H7 (cell line): ENCODE measurements around the gene CPNE6. TPM values are rescaled to one million over a fixed set of nuclear protein-coding genes. Genes with fewer than 3 reads are reported as not detected.
A peak's percentile ranks its signal among the peaks of the same experiment; 100 is the strongest.

Experiments
- DNase-seq: peaks from one replicate; pipeline ENCODE4 v3.0.0; 2012
- H3K27me3 ChIP-seq: 2 replicates; pipeline ENCODE4 v1.6.0; 2011; ENCODE audit warnings: mild to moderate bottlenecking, low read length; ENCODE audit not compliant: control insufficient read depth, insufficient read depth
- H3K36me3 ChIP-seq: replicated peaks from 2 replicates; pipeline ENCODE4 v1.5.1; 2011; ENCODE audit warnings: low read length; ENCODE audit not compliant: control insufficient read depth, insufficient read depth
- H3K4me3 ChIP-seq: 2 replicates; pipeline ENCODE4 v1.5.1; 2011; ENCODE audit warnings: low read depth, mild to moderate bottlenecking, control low read depth, low read length, moderate library complexity; ENCODE audit not compliant: insufficient read depth
- total RNA-seq: library from RNA; depleted of rRNA; stranded (reverse); fragments of >200 nt; shearing (Covaris generic); gene quantifications from 2 replicates; pipeline ENCODE4 v1.2.3, GENCODE V29; 2014

The CPNE6 gene
- total RNA-seq, 1 experiment from 2014 or later, result not detected

DNA sequence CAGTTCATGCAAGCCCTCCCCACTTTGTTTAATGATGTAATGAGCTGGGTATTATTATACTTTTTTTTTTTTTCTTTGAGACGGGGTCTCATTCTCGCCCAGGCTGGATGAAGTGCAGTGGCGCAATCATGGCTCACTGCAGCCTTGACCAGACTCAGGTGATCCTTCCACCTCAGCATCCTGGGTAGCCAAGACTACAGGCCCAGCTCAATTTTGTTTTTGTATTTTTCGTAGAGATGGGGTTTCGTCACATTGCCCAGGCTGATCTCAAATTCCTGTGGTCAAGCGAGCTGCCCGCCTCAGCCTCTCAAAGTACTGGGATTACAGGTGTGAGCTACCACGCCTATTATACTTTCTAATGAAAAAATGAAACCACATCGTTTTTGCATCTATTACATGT lies 38.7 kb downstream of the CPNE6 start:
- DNase-seq, result no peak
- Histone ChIP-seq H3K4me3 (no peak overlapping the region), H3K36me3 (no peaks in the 10 kb centered on the region), H3K27me3 (no peaks in the 10 kb centered on the region)

DNA sequence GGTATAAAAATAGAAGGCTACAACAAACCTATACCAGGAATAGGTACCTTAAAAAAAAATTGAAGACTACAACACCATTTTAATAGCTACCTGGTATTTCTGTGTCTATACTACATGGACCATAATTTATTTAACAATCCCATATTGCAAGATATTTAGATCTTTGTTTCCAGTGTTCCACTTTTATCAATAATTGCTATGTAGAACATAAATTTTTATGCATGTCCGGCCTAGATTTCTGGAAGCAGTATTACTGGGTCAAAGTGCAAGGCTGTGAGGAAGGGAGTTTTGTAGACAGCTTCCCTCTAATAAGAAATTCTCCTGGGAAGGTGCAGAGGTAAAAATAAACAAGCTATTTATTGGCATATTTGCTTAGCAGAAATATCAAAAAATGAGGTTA lies 39.2 kb downstream of the CPNE6 start:
- no peak for DNase-seq

DNA sequence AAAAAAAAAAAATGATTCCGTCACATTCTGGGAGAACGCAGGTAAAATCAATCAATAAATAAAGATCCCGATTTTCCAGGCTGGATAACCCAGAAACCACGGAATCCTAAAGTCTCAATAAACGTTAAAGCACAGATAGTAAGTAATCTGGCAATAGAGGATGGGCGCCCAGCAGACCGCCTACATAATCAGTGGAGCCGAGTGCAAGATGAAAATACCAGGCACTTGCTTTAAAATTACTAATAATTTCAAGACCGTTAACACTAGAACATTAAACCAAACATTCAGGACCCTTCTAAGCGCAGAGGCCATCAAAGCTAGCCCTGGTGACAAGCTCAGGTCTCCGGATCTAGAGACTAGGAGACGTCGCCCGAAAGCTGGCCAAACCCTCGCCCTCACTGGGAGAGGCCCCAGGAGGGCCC lies 42.0 kb downstream of the CPNE6 start:
- Histone ChIP-seq H3K27me3 (no peaks in the 10 kb centered on the region), H3K4me3 (peak overlapping the region; percentile 86)
- no peak for DNase-seq

More for the DNA sequence above, 39.2 kb downstream of the CPNE6 start:
- Histone ChIP-seq H3K27me3 (no peaks in the 10 kb centered on the region), H3K36me3 (no peaks in the 10 kb centered on the region), H3K4me3 (no peak overlapping the region)

DNA sequence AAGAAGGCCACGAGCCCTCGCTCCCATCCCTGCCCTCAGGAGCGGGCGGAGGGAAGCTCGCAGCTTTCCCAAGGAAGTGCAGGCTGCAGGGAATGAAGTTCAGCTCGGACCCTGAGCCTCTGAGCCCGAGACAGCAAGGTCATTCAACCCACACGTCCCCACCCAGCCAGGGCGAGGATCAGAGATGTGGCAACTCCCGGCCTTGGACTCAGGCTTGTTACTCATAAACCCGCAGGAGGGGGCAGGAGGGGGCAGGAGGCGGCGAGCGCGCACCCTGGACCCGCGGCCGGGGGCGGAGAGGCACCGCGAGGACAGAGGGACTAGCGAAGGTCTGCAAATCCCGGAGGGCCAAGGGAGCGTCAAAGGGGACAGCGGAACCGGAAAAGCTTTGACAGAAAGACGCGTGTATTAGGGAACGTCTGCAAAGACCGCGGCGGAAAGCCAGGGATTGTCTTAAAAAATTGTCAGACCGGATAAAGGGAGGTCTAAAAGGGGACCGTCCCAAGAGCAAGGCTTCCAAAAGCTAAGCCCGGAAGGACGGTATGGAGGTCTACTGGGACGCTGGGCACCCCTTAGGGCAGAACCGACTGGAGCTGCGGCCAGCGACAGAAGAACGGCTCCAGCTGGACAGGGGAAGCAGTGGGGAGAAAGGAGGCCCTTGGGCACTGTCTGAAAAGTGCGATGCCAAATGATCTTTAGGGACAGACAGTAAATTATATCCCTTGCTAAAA lies 42.6 kb downstream of the CPNE6 start:
- H3K4me3 ChIP-seq, result peak overlapping the region; percentile 86
- H3K36me3 ChIP-seq, result peaks cover 9% of the 10 kb centered on the region
- peak; percentile 89 for DNase-seq
- no peaks in the 10 kb centered on the region for H3K27me3 ChIP-seq

More for the DNA sequence above, 42.0 kb downstream of the CPNE6 start:
- H3K36me3 ChIP-seq, result peaks cover 4% of the 10 kb centered on the region

DNA sequence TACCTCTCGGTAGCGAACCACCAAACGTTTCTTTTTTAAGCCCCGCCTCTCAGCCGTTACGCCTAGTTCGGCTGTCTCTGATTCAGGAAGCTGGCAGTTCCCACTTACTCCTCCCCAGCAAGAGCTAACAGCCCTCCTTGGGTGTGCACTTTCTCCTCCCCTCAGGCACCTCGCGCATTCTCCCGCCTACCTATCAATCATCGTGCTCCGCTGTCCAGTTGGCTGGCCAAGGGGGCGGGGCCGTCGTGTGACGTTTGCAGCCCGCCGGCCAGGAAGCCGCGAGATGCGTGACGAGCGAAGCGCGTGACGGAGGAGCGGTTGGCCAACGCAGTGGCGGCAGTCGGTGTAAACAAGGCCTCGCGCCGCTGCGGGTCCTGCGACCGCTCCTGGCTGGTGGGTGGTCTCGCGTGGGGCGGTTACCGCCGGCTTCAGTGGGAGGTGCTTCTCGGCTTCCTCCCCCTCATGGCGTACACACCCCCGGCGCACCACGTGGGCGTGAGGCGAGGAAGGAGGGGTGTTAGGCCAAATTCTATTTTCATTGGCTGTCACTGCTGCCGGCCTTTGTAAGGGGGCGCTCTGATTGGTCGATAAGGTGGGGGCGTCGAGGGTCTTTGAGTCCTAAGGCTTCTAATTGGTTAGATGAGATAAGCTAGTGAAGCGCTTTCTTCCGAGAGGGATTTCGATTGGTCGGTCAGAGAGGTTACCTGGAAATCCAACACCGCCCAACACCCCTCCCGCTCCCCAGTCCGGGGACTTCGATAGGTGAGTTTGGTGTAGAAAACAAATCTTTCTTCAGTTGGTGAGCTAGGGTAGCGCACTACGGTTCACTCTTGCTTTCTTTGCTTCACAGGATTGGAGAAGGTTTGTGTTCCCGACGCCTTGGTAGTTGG lies 43.4 kb downstream of the CPNE6 start, which contains the start of the genes DCAF11 and NRL:
DCAF11 (plus strand) TSS at position 246 of the 890 bp plus-strand sequence. CDS start 818 bp downstream, outside the sequence.
NRL (minus strand) TSS at position 418 of the 890 bp plus-strand sequence. CDS start 32,101 bp downstream, outside the sequence.
- Histone ChIP-seq H3K27me3 (no peaks in the 10 kb centered on the region), H3K4me3 (peak within 1 kb of the TSS; percentile 86), H3K36me3 (peaks cover 17% of the 10 kb centered on the region)
- peak; percentile 98 for DNase-seq

DNA sequence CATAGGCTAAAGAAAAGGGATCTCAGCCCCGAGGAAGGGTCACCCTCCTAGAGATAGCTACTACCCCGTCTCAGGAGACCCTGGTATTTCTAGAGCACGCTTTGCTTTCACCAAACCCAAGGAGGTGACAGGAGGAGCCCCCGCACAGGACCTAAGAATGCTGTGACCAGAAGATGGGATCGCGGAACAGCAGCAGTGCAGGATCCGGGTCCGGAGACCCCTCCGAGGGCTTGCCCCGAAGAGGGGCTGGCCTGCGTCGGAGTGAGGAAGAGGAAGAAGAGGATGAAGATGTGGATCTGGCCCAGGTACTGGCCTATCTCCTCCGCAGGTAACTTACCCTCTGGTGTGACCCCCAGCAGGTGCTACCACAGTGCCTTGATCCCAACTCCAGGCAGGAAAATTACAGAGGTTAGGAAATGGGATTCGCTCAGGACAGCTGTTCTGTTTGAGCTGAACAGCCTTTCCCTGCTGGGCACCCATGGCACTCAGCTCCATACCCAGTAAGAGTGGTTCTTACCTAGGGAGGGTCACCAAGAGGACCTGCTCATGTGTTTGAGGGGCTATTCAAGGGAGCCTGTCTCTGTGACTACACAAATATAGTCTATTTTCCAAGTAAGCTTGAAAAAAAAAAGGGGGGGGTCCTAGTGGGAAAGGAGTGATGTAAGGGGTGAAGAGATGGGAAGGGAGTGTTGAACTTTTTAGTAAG lies 44.2 kb downstream of the CPNE6 start:
- H3K4me3 ChIP-seq, result peak overlapping the region; percentile 60
- no peaks in the 10 kb centered on the region for H3K27me3 ChIP-seq
- H3K36me3 ChIP-seq, result peaks cover 20% of the 10 kb centered on the region
- DNase-seq, result no peak

DNA sequence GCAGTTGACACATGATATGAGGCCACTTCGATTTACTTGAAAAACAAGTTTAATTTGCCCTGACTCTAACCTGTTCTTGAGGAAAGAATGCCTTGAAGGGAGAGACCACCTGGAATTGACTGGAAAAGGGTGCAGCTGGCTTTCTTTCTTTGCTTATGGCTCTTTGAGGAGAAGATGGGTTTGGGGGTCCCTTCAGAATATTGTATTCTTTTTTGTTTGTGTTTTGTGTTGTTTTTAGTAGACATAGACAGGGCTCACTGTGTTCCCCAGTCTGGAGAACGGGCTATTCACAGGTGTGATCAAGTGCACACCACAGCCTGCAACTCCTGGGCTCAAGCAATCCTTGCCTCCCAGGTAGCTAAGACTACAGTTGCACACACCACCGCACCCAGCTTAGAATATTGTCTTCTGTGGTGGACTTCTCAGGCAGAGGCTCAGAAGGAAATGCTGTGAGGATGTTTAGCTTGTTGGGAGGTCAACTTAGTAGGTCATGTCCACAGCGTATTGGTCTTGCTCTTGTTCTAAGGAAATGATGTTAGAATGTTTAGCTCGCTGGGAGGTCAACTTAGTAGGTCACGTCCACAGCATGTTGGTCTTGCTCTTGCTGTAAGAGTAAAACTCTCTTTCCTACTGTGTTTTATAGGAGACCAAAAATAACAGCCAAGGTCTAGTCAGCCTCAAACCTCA lies 44.9 kb downstream of the CPNE6 start:
- peaks cover 24% of the 10 kb centered on the region for H3K36me3 ChIP-seq
- H3K27me3 ChIP-seq, result no peaks in the 10 kb centered on the region
- no peak for DNase-seq
- no peak overlapping the region; the same call in 1 of the 2 replicates for H3K4me3 ChIP-seq

DNA sequence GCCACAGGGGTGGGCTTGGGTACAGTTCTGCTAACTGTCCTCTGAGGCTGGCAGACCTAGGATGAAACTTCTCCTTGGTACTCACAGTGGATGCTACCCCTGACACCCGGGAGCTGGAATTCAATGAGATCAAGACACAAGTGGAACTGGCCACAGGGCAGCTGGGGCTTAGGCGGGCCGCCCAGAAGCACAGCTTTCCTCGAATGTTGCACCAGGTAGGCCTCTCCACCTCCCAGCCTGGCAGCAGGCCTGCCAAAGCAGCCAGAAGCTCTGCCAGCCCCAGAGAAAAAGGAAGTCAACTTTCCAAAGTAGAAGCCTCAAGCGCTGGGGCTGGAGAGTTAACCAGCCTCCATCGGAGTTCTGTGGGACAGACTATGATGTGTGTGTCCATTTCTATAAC lies 45.8 kb downstream of the CPNE6 start:
- no peak for DNase-seq
- no peak overlapping the region for H3K4me3 ChIP-seq
- no peaks in the 10 kb centered on the region for H3K27me3 ChIP-seq
- H3K36me3 ChIP-seq, result peaks cover 26% of the 10 kb centered on the region

DNA sequence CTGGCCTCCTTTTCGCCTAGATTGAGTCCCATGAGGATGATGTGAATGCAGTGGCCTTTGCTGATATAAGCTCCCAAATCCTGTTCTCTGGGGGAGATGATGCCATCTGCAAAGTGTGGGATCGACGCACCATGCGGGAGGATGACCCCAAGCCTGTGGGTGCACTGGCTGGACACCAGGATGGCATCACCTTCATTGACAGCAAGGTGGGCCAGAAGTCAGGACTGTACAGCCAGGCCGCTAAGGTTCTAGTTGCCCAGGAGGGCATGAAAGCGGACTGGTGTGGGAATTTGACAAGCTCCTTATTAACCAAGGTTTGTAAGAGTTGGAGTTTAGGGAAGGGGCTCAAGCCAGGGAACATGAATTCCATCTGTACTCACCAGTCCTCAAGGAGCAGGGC lies 48.3 kb downstream of the CPNE6 start:
- Histone ChIP-seq H3K4me3 (no peak overlapping the region), H3K36me3 (peaks cover 33% of the 10 kb centered on the region), H3K27me3 (no peaks in the 10 kb centered on the region)
- DNase-seq, result peak; percentile 3

DNA sequence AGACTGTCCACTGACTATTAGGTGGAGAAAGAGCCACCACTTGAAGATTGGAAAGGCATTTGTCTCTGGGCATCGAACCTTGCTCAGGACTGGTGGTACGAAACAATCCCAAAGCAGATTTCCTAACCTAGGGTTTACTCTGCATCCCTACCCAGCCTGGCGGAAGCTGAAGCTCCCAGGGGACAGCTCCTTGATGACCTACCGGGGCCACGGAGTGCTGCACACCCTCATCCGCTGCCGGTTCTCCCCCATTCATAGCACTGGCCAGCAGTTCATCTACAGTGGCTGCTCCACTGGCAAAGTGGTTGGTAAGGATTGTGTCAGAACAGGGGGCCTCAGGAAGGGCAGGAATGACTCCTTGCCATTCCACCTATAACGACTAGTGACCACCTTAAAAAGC lies 49.8 kb downstream of the CPNE6 start:
- Histone ChIP-seq H3K27me3 (no peaks in the 10 kb centered on the region), H3K4me3 (no peak overlapping the region), H3K36me3 (peaks cover 33% of the 10 kb centered on the region)
- DNase-seq, result peak; percentile 8

DNA sequence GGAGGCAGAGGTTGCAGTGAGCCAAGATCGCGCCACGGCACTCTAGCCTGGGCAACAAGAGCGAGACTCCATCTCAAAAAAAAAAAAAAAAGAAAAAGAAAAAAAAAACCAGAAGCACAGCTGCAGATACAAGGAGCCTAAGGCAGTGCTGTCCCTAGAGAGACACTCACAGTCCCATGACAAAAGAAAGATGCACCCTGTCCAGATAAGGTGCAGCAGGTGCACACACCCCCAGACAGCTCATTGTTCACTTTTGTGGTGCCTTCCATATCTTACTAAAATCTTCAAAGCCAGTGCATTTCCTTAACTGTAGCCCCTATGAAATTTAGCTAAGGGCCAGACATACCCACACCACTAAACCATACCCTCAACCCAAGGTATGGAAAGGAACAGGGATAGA lies 51.1 kb downstream of the CPNE6 start:
- no peak overlapping the region for H3K4me3 ChIP-seq
- no peak for DNase-seq
- H3K36me3 ChIP-seq, result peaks cover 33% of the 10 kb centered on the region
- no peaks in the 10 kb centered on the region for H3K27me3 ChIP-seq

DNA sequence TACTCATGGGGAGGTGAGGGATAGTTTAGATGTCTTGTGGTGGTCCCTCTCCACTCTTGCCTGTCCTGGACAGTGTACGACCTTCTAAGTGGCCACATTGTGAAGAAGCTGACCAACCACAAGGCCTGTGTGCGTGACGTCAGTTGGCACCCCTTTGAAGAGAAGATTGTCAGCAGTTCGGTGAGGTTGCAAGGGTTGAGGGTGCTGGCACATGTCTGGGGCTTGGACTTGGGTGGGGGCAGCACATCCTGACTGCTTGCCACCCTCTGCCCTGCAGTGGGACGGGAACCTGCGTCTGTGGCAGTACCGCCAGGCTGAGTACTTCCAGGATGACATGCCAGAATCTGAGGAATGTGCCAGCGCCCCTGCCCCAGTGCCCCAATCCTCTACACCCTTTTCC lies 51.5 kb downstream of the CPNE6 start:
- no peak for DNase-seq
- no peaks in the 10 kb centered on the region for H3K27me3 ChIP-seq
- no peak overlapping the region for H3K4me3 ChIP-seq
- H3K36me3 ChIP-seq, result peaks cover 33% of the 10 kb centered on the region

DNA sequence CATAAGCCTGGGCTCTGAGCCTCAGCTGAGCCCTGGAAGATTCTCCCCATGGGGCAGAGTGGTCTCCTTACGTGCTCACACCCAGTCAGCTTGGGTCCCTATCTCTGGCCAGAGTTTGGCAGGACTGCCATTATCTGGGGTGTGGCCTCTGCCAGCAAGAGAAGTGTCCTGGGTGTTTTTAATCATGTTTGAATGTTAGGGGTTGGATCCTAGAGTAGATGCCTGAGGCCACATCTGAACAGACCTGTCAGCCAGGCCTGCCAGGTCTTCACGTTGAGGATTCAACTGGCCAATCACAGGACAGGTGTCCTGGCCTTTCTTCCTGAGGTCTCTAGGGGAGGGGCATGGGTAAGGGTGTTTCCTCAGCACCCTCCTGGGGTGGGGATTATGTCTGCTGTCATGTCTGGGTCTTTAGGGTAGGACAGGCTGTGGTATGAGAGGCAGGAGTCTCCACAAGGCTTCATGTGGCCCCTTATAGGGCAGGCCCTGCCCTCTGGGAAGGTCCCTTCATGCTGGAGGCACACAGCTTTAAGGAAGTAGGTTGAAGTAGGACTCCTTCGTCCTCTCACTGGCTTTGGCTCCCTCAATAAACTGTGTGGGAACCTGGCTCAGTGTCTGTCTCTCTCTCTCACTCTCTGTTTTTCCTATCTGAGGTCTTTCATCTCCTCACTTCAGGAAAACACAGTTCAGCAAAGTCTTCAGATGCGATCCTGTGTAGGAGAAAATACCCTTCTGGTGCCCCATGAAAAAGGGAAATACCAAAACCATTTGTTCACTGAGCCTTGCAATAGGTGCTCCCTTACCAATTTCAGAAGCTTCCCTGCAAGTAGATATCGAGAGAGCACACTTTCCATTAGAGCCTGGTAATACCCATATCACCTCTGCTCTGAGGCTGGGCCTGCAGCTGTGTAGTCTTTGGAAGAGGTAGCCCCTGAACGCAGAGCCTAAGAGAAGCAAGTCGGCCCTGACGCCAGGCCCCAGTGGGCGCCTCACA lies 52.4 kb downstream of the CPNE6 start:
- DNase-seq, result no peak
- no peaks in the 10 kb centered on the region for H3K27me3 ChIP-seq
- peaks cover 26% of the 10 kb centered on the region for H3K36me3 ChIP-seq
- no peak overlapping the region for H3K4me3 ChIP-seq
